ENCODE results near the gene MDM4. TPM values are rescaled to one million over a fixed set of nuclear protein-coding genes. Genes with fewer than 3 reads are reported as not detected.

Gene MDM4, protein sequence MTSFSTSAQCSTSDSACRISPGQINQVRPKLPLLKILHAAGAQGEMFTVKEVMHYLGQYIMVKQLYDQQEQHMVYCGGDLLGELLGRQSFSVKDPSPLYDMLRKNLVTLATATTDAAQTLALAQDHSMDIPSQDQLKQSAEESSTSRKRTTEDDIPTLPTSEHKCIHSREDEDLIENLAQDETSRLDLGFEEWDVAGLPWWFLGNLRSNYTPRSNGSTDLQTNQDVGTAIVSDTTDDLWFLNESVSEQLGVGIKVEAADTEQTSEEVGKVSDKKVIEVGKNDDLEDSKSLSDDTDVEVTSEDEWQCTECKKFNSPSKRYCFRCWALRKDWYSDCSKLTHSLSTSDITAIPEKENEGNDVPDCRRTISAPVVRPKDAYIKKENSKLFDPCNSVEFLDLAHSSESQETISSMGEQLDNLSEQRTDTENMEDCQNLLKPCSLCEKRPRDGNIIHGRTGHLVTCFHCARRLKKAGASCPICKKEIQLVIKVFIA
- 123 and 127 TPM in 2 replicates for total RNA-seq
- long read RNA-seq, full-length matches to known transcripts = 11 of 26 reads
- long read RNA-seq, partial matches to known transcripts = 4 of 26 reads
- long read RNA-seq, other reads (novel, unspliced or antisense) = 11 of 26 reads

DNA sequence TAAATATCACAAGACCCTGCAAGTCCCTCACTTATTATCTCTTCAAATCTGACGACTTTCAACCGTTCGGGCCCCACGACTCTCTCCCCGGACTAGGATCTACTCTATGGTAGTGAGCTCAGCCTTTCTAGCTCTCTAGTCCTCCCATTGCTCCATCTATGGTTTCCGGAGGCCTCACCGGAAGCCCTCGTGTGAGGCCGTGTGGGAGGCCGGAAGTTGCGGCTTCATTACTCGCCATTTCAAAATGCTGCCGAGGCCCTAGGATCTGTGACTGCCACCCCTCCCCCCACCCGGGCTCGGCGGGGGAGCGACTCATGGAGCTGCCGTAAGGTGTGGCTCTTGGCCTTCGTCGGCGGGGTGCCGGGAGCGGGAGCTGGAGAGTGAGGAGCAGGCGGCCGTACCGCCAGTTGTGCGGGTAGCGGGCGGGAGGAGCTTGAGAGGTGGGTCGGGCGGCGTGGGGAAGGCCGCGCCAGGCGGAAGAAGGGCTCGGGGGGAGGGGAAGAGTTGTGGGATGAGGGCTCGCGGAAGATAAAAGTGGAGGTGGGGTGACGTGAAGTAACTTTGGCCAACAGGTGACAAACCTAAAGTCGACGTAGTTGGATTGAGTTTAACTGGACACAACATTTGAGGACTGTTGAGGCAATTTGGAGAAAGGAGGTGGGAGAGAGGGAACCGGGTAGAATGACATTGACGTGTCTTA lies at the start of gene MDM4:
Gene MDM4 (plus strand): TSS at position 227 of the 700 bp plus-strand sequence. CDS start 9,113 bp downstream, outside the sequence.
- Mint-ChIP-seq H3K36me3 (ENCODE audit: insufficient read depth) (peaks cover 12% of the 10 kb centered on the region), H3K27me3 (no peaks in the 10 kb centered on the region), H3K4me3 (ENCODE audit: low read depth) (no peak within 1 kb of the TSS), H3K27ac (no peak within 1 kb of the TSS), H3K9me3 (ENCODE audit: low read depth) (no peaks in the 10 kb centered on the region), H3K4me1 (ENCODE audit: low read depth) (peaks cover 7% of the 10 kb centered on the region)
- DNase-seq (ENCODE audit: low spot score, unreplicated experiment) = peak; percentile 81
- TF ChIP-seq, protein P1, sequence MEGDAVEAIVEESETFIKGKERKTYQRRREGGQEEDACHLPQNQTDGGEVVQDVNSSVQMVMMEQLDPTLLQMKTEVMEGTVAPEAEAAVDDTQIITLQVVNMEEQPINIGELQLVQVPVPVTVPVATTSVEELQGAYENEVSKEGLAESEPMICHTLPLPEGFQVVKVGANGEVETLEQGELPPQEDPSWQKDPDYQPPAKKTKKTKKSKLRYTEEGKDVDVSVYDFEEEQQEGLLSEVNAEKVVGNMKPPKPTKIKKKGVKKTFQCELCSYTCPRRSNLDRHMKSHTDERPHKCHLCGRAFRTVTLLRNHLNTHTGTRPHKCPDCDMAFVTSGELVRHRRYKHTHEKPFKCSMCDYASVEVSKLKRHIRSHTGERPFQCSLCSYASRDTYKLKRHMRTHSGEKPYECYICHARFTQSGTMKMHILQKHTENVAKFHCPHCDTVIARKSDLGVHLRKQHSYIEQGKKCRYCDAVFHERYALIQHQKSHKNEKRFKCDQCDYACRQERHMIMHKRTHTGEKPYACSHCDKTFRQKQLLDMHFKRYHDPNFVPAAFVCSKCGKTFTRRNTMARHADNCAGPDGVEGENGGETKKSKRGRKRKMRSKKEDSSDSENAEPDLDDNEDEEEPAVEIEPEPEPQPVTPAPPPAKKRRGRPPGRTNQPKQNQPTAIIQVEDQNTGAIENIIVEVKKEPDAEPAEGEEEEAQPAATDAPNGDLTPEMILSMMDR (IDR thresholded peaks at IDR 0.05; ENCODE audit: unreplicated experiment) = no peak

DNA sequence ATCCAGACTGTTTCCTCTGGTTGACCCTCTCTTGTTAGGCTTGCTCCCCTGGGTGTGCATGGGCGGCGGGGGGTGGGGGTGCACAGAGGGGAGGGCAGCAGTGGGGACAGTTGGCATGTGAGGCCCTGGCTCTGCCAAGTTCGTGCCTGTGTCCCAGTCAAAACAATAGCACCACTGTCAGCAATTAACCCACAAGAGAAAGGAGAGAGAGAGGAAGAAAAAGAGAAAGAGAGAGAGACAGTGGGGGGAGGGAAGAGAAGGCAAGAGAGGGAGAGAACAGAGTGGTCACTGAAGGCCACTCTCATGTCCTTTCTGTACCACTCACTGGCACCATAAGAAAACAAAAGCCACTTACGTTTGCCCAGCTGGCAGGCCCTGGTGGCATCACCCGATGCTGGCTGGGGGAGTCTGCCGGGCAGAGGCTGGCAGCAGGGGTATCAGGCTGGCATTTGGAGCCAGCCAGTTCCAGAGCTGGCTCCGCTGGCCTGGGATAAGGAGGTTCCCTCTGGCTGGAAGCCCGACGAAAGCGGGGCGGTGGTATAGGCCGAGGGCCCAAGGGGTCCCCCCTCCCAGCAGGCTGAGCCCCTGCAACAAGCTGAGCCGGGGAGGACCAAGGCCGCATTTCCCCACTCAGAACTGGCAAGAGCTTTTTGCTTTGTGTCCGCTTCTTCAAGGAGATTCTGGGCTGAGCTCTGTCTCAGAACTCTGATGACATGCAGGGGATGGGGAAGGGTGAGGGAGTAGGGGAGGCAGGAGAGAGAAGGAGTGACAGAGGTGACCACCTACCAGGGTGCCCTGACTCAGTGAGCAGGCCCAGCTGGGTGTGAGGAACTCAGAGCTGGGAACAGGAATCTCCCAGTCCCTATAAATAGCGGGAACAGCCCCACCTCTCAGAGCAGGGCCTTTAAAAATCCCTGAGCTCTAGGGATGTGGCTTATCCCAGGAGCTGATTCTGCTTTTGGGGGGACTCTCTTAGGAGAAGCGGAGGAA lies 49.5 kb upstream of the MDM4 start:
- H3K4me3 Mint-ChIP-seq (ENCODE audit: low read depth) = no peak overlapping the region
- H3K36me3 Mint-ChIP-seq (ENCODE audit: insufficient read depth) = peaks cover 13% of the 10 kb centered on the region
- H3K27ac Mint-ChIP-seq = no peak overlapping the region
- TF ChIP-seq, protein P1 (IDR thresholded peaks at IDR 0.05; ENCODE audit: unreplicated experiment) = no peak
- no peak for DNase-seq (ENCODE audit: low spot score, unreplicated experiment)
- H3K4me1 Mint-ChIP-seq (ENCODE audit: low read depth) = no peaks in the 10 kb centered on the region
- H3K27me3 Mint-ChIP-seq = no peaks in the 10 kb centered on the region
- H3K9me3 Mint-ChIP-seq (ENCODE audit: low read depth) = peaks cover 2% of the 10 kb centered on the region

DNA sequence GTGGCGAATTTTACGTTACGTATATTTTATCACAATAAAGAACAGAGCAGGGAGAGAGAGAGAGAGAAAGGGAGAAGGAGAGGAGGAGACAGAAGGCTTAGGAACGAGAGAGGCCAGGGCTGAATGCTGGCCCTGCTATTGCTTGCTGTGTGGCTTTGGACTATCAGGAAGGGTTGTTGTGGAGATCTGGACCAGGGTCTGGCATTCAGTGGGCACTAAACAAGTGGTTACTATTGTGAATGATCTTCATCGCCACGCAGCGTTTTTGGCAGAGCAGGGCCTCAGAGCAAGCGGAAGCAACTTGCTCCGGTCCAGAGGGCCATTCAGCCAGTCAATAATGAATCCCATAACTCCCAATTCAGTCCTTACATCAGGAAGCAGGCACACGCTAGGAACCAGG lies 48.0 kb upstream of the MDM4 start:
- Mint-ChIP-seq H3K36me3 (ENCODE audit: insufficient read depth) (peaks cover 14% of the 10 kb centered on the region), H3K4me1 (ENCODE audit: low read depth) (no peaks in the 10 kb centered on the region), H3K27me3 (no peaks in the 10 kb centered on the region), H3K27ac (peak overlapping the region; percentile 78), H3K4me3 (ENCODE audit: low read depth) (no peak overlapping the region), H3K9me3 (ENCODE audit: low read depth) (peaks cover 2% of the 10 kb centered on the region)
- TF ChIP-seq, protein P1 (IDR thresholded peaks at IDR 0.05; ENCODE audit: unreplicated experiment) = no peak
- no peak for DNase-seq (ENCODE audit: low spot score, unreplicated experiment)

DNA sequence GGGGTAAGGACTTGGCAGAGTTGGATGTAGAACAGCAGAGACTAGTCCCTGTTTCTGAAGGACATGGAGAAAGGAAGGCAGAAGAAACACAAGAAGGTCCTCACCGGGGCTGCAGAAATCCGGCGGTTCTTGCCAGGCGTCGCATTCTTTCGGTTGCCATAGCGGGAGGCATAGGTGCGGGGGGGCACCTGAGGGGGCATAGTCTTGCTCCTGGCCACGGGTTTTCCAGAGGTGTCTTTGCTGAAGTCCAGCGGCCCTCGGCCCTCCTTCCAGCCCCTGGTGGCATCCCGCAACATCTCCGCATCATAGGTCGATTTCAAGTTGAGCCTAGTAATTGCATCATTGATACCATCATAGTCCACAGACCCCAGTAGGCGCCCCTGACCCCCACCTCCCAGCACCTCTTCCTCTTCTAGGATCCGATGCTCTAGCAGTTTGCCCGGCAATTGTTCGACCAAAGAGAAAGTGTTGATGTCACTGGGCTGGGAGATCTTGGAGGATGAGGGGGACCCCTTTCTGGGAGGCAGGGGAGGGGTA lies 47.4 kb upstream of the MDM4 start:
- TF ChIP-seq, protein P1 (IDR thresholded peaks at IDR 0.05; ENCODE audit: unreplicated experiment) = no peak
- Mint-ChIP-seq H3K9me3 (ENCODE audit: low read depth) (peaks cover 2% of the 10 kb centered on the region), H3K4me1 (ENCODE audit: low read depth) (no peaks in the 10 kb centered on the region), H3K27ac (no peak overlapping the region), H3K4me3 (ENCODE audit: low read depth) (no peak overlapping the region), H3K36me3 (ENCODE audit: insufficient read depth) (peaks cover 14% of the 10 kb centered on the region), H3K27me3 (no peaks in the 10 kb centered on the region)
- DNase-seq (ENCODE audit: low spot score, unreplicated experiment) = no peak

All from progenitor cell of endocrine pancreas (in vitro differentiated cells).